Natural killer cell (primary cell): ENCODE measurements around the gene SLC10A1. TPM values are rescaled to one million over a fixed set of nuclear protein-coding genes. Genes with fewer than 3 reads are reported as not detected.
A peak's percentile ranks its signal among the peaks of the same experiment; 100 is the strongest.

Experiments used
- ATAC-seq, 3 donors: fragments of 150-1000 bp in 2 of 3; fragments of 200-7000 bp in 1 of 3; cut with Tn5 transposase; 1 replicate in 1 of 3; 2 replicates in 2 of 3; pipeline ENCODE4 v1.10.0; 2021; ENCODE audit warnings: mild to moderate bottlenecking in 2 of 3, moderate library complexity in 2 of 3
- DNase-seq, 2 donors: peaks; one replicate each; pipeline versions ENCODE4 v3.0.0 to v3.0.0-alpha.2; 2013 to 2021; ENCODE audit warnings: mixed read lengths in 1 of 2
- H3K27ac ChIP-seq: one replicate; pipeline ENCODE4 v1.5.1; 2013; ENCODE audit warnings: mild to moderate bottlenecking, low read length
- H3K27me3 ChIP-seq: one replicate; pipeline ENCODE4 v1.6.1; 2013; ENCODE audit warnings: low read length; ENCODE audit not compliant: control insufficient read depth, insufficient read depth
- H3K36me3 ChIP-seq: one replicate; pipeline ENCODE4 v1.6.1; 2013; ENCODE audit warnings: low read length; ENCODE audit not compliant: control insufficient read depth, insufficient read depth
- H3K4me1 ChIP-seq: one replicate; pipeline ENCODE4 v1.6.1; 2013; ENCODE audit warnings: low read length; ENCODE audit not compliant: control insufficient read depth, insufficient read depth
- H3K4me3 ChIP-seq: one replicate; pipeline ENCODE4 v1.5.1; 2013; ENCODE audit warnings: low read length
- H3K9me3 ChIP-seq: one replicate; pipeline ENCODE4 v1.6.1; 2013; ENCODE audit warnings: low read length; ENCODE audit not compliant: control insufficient read depth, insufficient read depth
- H3K27ac Mint-ChIP-seq, 2 donors: one replicate each; pipeline ENCODE4 v1.8.0; 2022; ENCODE audit warnings: mild to moderate bottlenecking in 2 of 2, mixed read lengths in 2 of 2, moderate library complexity in 1 of 2
- H3K27me3 Mint-ChIP-seq, 2 donors: one replicate each; pipeline ENCODE4 v1.8.0; 2022; ENCODE audit warnings: low read depth in 2 of 2, mixed read lengths in 2 of 2
- H3K36me3 Mint-ChIP-seq: one replicate; pipeline ENCODE4 v1.8.0; 2022; ENCODE audit warnings: mixed read lengths
- H3K4me1 Mint-ChIP-seq, 2 donors: one replicate each; pipeline ENCODE4 v1.8.0; 2022; ENCODE audit warnings: mixed read lengths in 2 of 2
- H3K4me3 Mint-ChIP-seq: one replicate; pipeline ENCODE4 v1.8.0; 2022; ENCODE audit warnings: mild to moderate bottlenecking, moderate library complexity, mixed read lengths
- H3K9me3 Mint-ChIP-seq, 2 donors: one replicate each; pipeline ENCODE4 v1.8.0; 2022; ENCODE audit warnings: mixed read lengths in 2 of 2
- CTCF ChIP-seq: fragments of 200-600 bp; IDR thresholded peaks from one replicate; pipeline ENCODE4 v1.8.0; 2022; ENCODE audit warnings: antibody characterized with exemption
- WGBS: methylation state at CpG from one replicate; pipeline ENCODE4 v1.1.7; 2013; ENCODE audit warnings: missing lambda C conversion rate; ENCODE audit not compliant: insufficient coverage; 5-methylcytosine and 5-hydroxymethylcytosine counted together
- intact Hi-C: fragments of 100-400 bp; cut with micrococcal nuclease; formaldehyde crosslinking; loops from one replicate; pipeline ENCODE4 v1.14.2; 2022
- total RNA-seq, 4 donors: library from RNA; stranded (reverse); fragments of 120-200 nt in 1 of 4; gene quantifications; one replicate each; pipeline versions ENCODE4 v1.2.3 to v1.2.4, GENCODE V29; 2013 to 2022

The SLC10A1 gene
- total RNA-seq, 3 donors from 2014 or later (not counting 1 experiment from before 2014, with no cell fraction given), result not detected

- H3K4me1 ChIP-seq, result peaks cover 7% of the 10 kb centered on the region
- WGBS, result 83% methylated on average over 2 of the region's 3 CpGs
These were observed 22.0 kb downstream of the SLC10A1 start for GRCh38 chr14:69775012-69775411.

GRCh38 chr14:69773571-69774276 lies 23.3 kb downstream of the SLC10A1 start:
- peak in 1 of 2 donors; percentile 33 for DNase-seq
- intact Hi-C loops, result no loop called here
- Mint-ChIP-seq H3K4me3 (peak overlapping the region; percentile 32), H3K9me3 (no peaks in the 10 kb centered on the region), H3K27ac (peak overlapping the region; percentile 61 to 99), H3K27me3 (no peaks in the 10 kb centered on the region), H3K36me3 (peaks cover 58% of the 10 kb centered on the region), H3K4me1 (peaks cover 82 to 90% of the 10 kb centered on the region in 2 donors)
- peaks cover 95% of the 10 kb centered on the region for H3K36me3 ChIP-seq
- 77% methylated on average over 7 of the region's 7 CpGs for WGBS
- no peak for TF ChIP-seq CTCF
- no peak overlapping the region for H3K27ac ChIP-seq
- peak; percentile 14 to 25 (median 16) for ATAC-seq
- H3K4me3 ChIP-seq, result no peak overlapping the region
- H3K4me1 ChIP-seq, result peaks cover 14% of the 10 kb centered on the region
- H3K27me3 ChIP-seq, result no peaks in the 10 kb centered on the region
- no peaks in the 10 kb centered on the region for H3K9me3 ChIP-seq

More at GRCh38 chr14:69775012-69775411, 22.0 kb downstream of the SLC10A1 start:
- no peak for ATAC-seq
- Mint-ChIP-seq H3K27ac (peak overlapping the region; percentile 72 to 99), H3K27me3 (no peaks in the 10 kb centered on the region), H3K9me3 (no peaks in the 10 kb centered on the region), H3K4me1 (peaks cover 73 to 86% of the 10 kb centered on the region in 2 donors), H3K36me3 (peaks cover 48% of the 10 kb centered on the region), H3K4me3 (peak overlapping the region; percentile 28)
- H3K9me3 ChIP-seq, result no peaks in the 10 kb centered on the region
- intact Hi-C loops, result no loop called here
- no peak for DNase-seq
- H3K27ac ChIP-seq, result no peak overlapping the region
- no peak overlapping the region for H3K4me3 ChIP-seq
- TF ChIP-seq CTCF, result no peak
- H3K36me3 ChIP-seq, result peaks cover 88% of the 10 kb centered on the region
- no peaks in the 10 kb centered on the region for H3K27me3 ChIP-seq

- intact Hi-C loops, result no loop called here
- H3K36me3 Mint-ChIP-seq, result peaks cover 62% of the 10 kb centered on the region
- no peak for ATAC-seq
- WGBS, result 95% methylated on average over 11 of the region's 11 CpGs
- H3K4me3 Mint-ChIP-seq, result peak overlapping the region; percentile 59
- peaks cover 22% of the 10 kb centered on the region for H3K4me1 ChIP-seq
- peaks cover 83 to 90% of the 10 kb centered on the region in 2 donors for H3K4me1 Mint-ChIP-seq
- H3K27ac ChIP-seq, result peak overlapping the region; percentile 26
- H3K27me3 Mint-ChIP-seq, result no peaks in the 10 kb centered on the region
- H3K4me3 ChIP-seq, result no peak overlapping the region
- no peak for TF ChIP-seq CTCF
- no peaks in the 10 kb centered on the region for H3K9me3 ChIP-seq
- H3K27ac Mint-ChIP-seq, result peak overlapping the region; percentile 61 to 99
- peaks cover 90% of the 10 kb centered on the region for H3K36me3 ChIP-seq
- no peaks in the 10 kb centered on the region for H3K27me3 ChIP-seq
- no peaks in the 10 kb centered on the region for H3K9me3 Mint-ChIP-seq
- DNase-seq, result peak in 1 of 2 donors; percentile 38
These were observed 24.7 kb downstream of the SLC10A1 start for GRCh38 chr14:69772082-69773017.
